GM12878 (cell line): ENCODE data around the gene PNLDC1. TPM values are rescaled to one million over a fixed set of nuclear protein-coding genes. Genes with fewer than 3 reads are reported as not detected.

Source experiments
- CEBPB ChIP-seq, 2 experiments: fragments of 150-350 bp in 1 of 2; IDR thresholded peaks; 2 replicates each; pipeline ENCODE4 v1.6.1; 2012 to 2014; ENCODE audit warnings: low read depth in 2 of 2, low read length in 2 of 2, borderline replicate concordance in 1 of 2, inconsistent platforms in 1 of 2
- MAX ChIP-seq: IDR thresholded peaks from 2 replicates; pipeline ENCODE4 v1.6.1; 2012; ENCODE audit warnings: low read depth, low read length, improper control_type of control experiment
- NFIC ChIP-seq: IDR thresholded peaks from 2 replicates; pipeline ENCODE4 v1.6.1; 2012; ENCODE audit warnings: low read depth, mild to moderate bottlenecking, inconsistent platforms, low read length, moderate library complexity
- PAX5 ChIP-seq: IDR thresholded peaks from 2 replicates; pipeline ENCODE4 v1.6.1; 2011; ENCODE audit warnings: low read depth, low read length, borderline replicate concordance
- POLR2AphosphoS5 ChIP-seq: IDR thresholded peaks from 2 replicates; pipeline ENCODE4 v1.6.1; 2011; ENCODE audit warnings: mild to moderate bottlenecking, low read length, inconsistent platforms
- RELB ChIP-seq: fragments of 450-650 bp; IDR thresholded peaks from 2 replicates; pipeline ENCODE4 v1.6.1; 2017; ENCODE audit warnings: low read depth, mild to moderate bottlenecking, moderate library complexity
- REST ChIP-seq: IDR thresholded peaks from 2 replicates; pipeline ENCODE4 v1.6.1; 2012; ENCODE audit warnings: mild to moderate bottlenecking, low read depth, low read length
- TAF1 ChIP-seq: IDR thresholded peaks from 2 replicates; pipeline ENCODE4 v1.6.1; 2011; ENCODE audit warnings: mild to moderate bottlenecking, low read depth, low read length, borderline replicate concordance
- ZNF622 ChIP-seq: fragments of 450-650 bp; IDR thresholded peaks from 2 replicates; pipeline ENCODE4 v1.6.1; 2017; ENCODE audit warnings: mild to moderate bottlenecking, inconsistent platforms
- polyA plus RNA-seq, 11 experiments: library from polyadenylated mRNA; depleted of rRNA in 4 of 11; unstranded in 6 of 11; stranded (reverse) in 5 of 11; fragments of >200 nt; fragmentation: Nextera tagmentation in 4 of 11; fragmentation: Illumina TruSeq in 1 of 11; extraction: Ambion mirVana in 4 of 11; extraction: Trizol in 1 of 11; gene quantifications; 1 replicate in 1 of 11; 2 replicates in 10 of 11; pipeline versions ENCODE4 v1.2.1 to v1.2.3, GENCODE V29; 2011 to 2016; ENCODE audit warnings: inconsistent platforms in 2 of 11, missing spikeins in 2 of 11, low read depth in 1 of 11
- total RNA-seq, 4 experiments: library from RNA; depleted of rRNA in 3 of 4; stranded (reverse); fragments of >200 nt in 3 of 4; fragmentation: Illumina TruSeq in 1 of 4; extraction: Trizol in 1 of 4; gene quantifications; 2 replicates each; pipeline versions ENCODE4 v1.2.1 to v1.2.3, GENCODE V29; 2013 to 2021

Gene PNLDC1
- total and polyA plus RNA-seq, 10 of the 15 experiments (the other 5 are each of a cell fraction or from before 2014, with no cell fraction given): 0.06 to 0.25 (median 0.09) TPM; not detected in 2

GRCh38 chr6:159833556-159833955, 33.5 kb downstream of the PNLDC1 start (continued):
- TF ChIP-seq REST (no peak), ZNF622 (no peak), NFIC (no peak), MAX (no peak), CEBPB (IDR thresholded peaks at IDR 0.05; ENCODE audit: borderline replicate concordance in 1 of 2, low read depth in 2 of 2, low read length in 2 of 2) (no peak), TAF1 (no peak), POLR2AphosphoS5 (no peak), RELB (no peak), PAX5 (no peak)
